MM.1S (cell line): ENCODE results near the gene MLKL.
A peak's percentile ranks its signal among the peaks of the same experiment; 100 is the strongest.

Source experiments
- DNase-seq: peaks from one replicate; pipeline ENCODE4 v3.0.0-alpha.2; 2015
- H2AFZ ChIP-seq: fragments of 300-600 bp; sonication (generic); 2 replicates; pipeline ENCODE4 v1.6.0; 2016; ENCODE audit warnings: antibody characterized with exemption, low read length
- H3F3A ChIP-seq: fragments of 300-600 bp; sonication (generic); 2 replicates; pipeline ENCODE4 v1.6.1; 2016; ENCODE audit warnings: mild to moderate bottlenecking, antibody characterized with exemption, low read length, moderate library complexity, mixed read lengths; ENCODE audit not compliant: insufficient read depth
- H3K27ac ChIP-seq: fragments of 300-600 bp; sonication (generic); 2 replicates; pipeline ENCODE4 v1.5.1; 2016; ENCODE audit warnings: mild to moderate bottlenecking, low read length
- H3K27me3 ChIP-seq: fragments of 300-600 bp; sonication (generic); replicated peaks from 2 replicates; pipeline ENCODE4 v1.6.0; 2016; ENCODE audit warnings: low read length; ENCODE audit not compliant: insufficient read depth
- H3K36me3 ChIP-seq: fragments of 300-600 bp; sonication (generic); replicated peaks from 2 replicates; pipeline ENCODE4 v1.6.1; 2016; ENCODE audit warnings: mild to moderate bottlenecking, low read length, mixed read lengths; ENCODE audit not compliant: insufficient read depth
- H3K4me1 ChIP-seq: fragments of 300-600 bp; sonication (generic); 2 replicates; pipeline ENCODE4 v1.6.1; 2016; ENCODE audit warnings: low read length, mixed read lengths
- H3K4me2 ChIP-seq: fragments of 300-600 bp; sonication (generic); 2 replicates; pipeline ENCODE4 v1.6.0; 2016; ENCODE audit warnings: low read depth, low read length
- H3K4me3 ChIP-seq: fragments of 300-600 bp; sonication (generic); 2 replicates; pipeline ENCODE4 v1.5.1; 2016; ENCODE audit warnings: low read length, mixed read lengths
- H3K79me2 ChIP-seq: fragments of 300-600 bp; sonication (generic); 2 replicates; pipeline ENCODE4 v1.6.1; 2016; ENCODE audit warnings: mixed run types, low read length, mixed read lengths
- H3K9ac ChIP-seq: fragments of 300-600 bp; sonication (generic); 2 replicates; pipeline ENCODE4 v1.6.1; 2016; ENCODE audit warnings: low read length, mixed read lengths
- H3K9me2 ChIP-seq: fragments of 300-600 bp; sonication (generic); replicated peaks from 2 replicates; pipeline ENCODE4 v1.6.1; 2016; ENCODE audit warnings: mild to moderate bottlenecking, low read length, mixed read lengths; ENCODE audit not compliant: insufficient read depth
- H3K9me3 ChIP-seq: fragments of 300-600 bp; sonication (generic); replicated peaks from 2 replicates; pipeline ENCODE4 v1.6.1; 2016; ENCODE audit warnings: mild to moderate bottlenecking, low read length, mixed read lengths; ENCODE audit not compliant: insufficient read depth
- H4K20me1 ChIP-seq: fragments of 300-600 bp; sonication (generic); 2 replicates; pipeline ENCODE4 v1.6.1; 2016; ENCODE audit warnings: mild to moderate bottlenecking, low read length, moderate library complexity, mixed read lengths; ENCODE audit not compliant: insufficient read depth
- CTCF ChIP-seq: fragments of 300-600 bp; sonication (generic); IDR thresholded peaks from 2 replicates; pipeline ENCODE4 v1.5.1; 2016; ENCODE audit warnings: antibody characterized with exemption, low read length, mixed read lengths
- EZH2 ChIP-seq: fragments of 300-600 bp; sonication (generic); optimal IDR thresholded peaks from 2 replicates; pipeline ENCODE3; 2017; ENCODE audit warnings: low read depth, mild to moderate bottlenecking, antibody characterized with exemption, low read length, mixed read lengths

MLKL gene

GRCh38 chr16:74623214-74623838, 77.3 kb downstream of the MLKL start:
- H3K9ac ChIP-seq, result no peak overlapping the region
- H3K79me2 ChIP-seq, result no peaks in the 10 kb centered on the region
- no peaks in the 10 kb centered on the region for H3K4me1 ChIP-seq
- H3K4me3 ChIP-seq, result no peak overlapping the region
- H3K9me3 ChIP-seq, result no peaks in the 10 kb centered on the region
- no peaks in the 10 kb centered on the region for H3K36me3 ChIP-seq
- TF ChIP-seq EZH2 (no peak), CTCF (peak; percentile 45)
- H3F3A ChIP-seq, result no peaks in the 10 kb centered on the region
- H3K27me3 ChIP-seq, result no peaks in the 10 kb centered on the region
- no peaks in the 10 kb centered on the region for H3K9me2 ChIP-seq
- DNase-seq, result peak; percentile 18
- no peaks in the 10 kb centered on the region for H4K20me1 ChIP-seq
- H3K27ac ChIP-seq, result no peak overlapping the region
- no peak overlapping the region for H3K4me2 ChIP-seq
- H2AFZ ChIP-seq, result no peak overlapping the region

- H3K36me3 ChIP-seq, result no peaks in the 10 kb centered on the region
- DNase-seq, result no peak
- no peaks in the 10 kb centered on the region for H3K9me3 ChIP-seq
- H3K9ac ChIP-seq, result no peak overlapping the region
- no peaks in the 10 kb centered on the region for H3F3A ChIP-seq
- H2AFZ ChIP-seq, result no peak overlapping the region
- no peaks in the 10 kb centered on the region for H3K4me1 ChIP-seq
- TF ChIP-seq EZH2, result no peak
- no peak overlapping the region for H3K27ac ChIP-seq
- no peaks in the 10 kb centered on the region for H4K20me1 ChIP-seq
- no peaks in the 10 kb centered on the region for H3K79me2 ChIP-seq
- H3K4me3 ChIP-seq, result no peak overlapping the region
- H3K9me2 ChIP-seq, result no peaks in the 10 kb centered on the region
- H3K4me2 ChIP-seq, result no peak overlapping the region
- H3K27me3 ChIP-seq, result no peaks in the 10 kb centered on the region
Observed at GRCh38 chr16:74622005-74622404, 78.7 kb downstream of the MLKL start.
